GM12878 (cell line): Measurements from ENCODE around the gene HIKESHI.
"Not testable (repeated sequence)": the region's sequence is repeated elsewhere in the genome, so short reads cannot be mapped to it uniquely, and the experiment has no call there.

ENCODE experiments used
- FOXM1 ChIP-seq: IDR thresholded peaks from 2 replicates; pipeline ENCODE4 v1.6.1; 2012; ENCODE audit warnings: low read depth, mild to moderate bottlenecking, inconsistent platforms, low read length, moderate library complexity
- GATAD2B ChIP-seq: fragments of 450-650 bp; conservative IDR thresholded peaks from 2 replicates; pipeline ENCODE4 v1.6.1; 2017; ENCODE audit warnings: low read depth, mild to moderate bottlenecking, moderate library complexity
- POLR2A ChIP-seq: IDR thresholded peaks from 2 replicates; pipeline ENCODE4 v1.6.1; 2011; ENCODE audit warnings: low read depth, mild to moderate bottlenecking, low read length
- TF ChIP-seq, protein P1 (sequence below), 3 experiments: IDR thresholded peaks in 2 of 3; conservative IDR thresholded peaks in 1 of 3; 2 replicates each; pipeline ENCODE4 v1.5.1; 2011; ENCODE audit warnings: low read depth in 3 of 3, low read length in 3 of 3, mild to moderate bottlenecking in 3 of 3, control low read depth in 2 of 3, moderate library complexity in 2 of 3, inconsistent platforms in 1 of 3, mixed read lengths in 1 of 3; ENCODE audit not compliant: control insufficient read depth in 2 of 3, insufficient read depth in 1 of 3; ENCODE audit errors: extremely low read depth in 1 of 3
- TF ChIP-seq, protein P2 (sequence below): fragments of 450-650 bp; IDR thresholded peaks from 2 replicates; pipeline ENCODE4 v1.6.1; 2017; ENCODE audit warnings: mild to moderate bottlenecking

DNA sequence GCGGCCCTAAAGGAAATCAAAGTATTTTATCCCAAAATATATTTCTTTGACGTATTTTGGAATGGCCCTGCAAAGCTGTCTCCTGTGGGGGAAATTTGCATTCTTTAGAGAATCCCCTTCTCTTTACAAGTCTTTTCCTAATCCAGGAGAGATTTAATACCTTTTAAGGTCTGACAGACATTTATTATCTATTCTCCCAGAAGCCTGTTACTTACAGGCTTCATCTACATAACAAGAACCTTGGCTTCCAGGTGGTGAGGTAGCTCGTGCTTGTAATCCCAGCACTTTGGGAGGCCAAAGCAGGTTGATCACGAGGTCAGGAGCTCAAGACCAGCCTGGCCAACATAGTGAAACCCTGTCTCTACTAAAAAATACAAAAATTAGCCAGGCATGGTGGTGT, 55.4 kb downstream of the HIKESHI start:
- TF ChIP-seq, protein P1, sequence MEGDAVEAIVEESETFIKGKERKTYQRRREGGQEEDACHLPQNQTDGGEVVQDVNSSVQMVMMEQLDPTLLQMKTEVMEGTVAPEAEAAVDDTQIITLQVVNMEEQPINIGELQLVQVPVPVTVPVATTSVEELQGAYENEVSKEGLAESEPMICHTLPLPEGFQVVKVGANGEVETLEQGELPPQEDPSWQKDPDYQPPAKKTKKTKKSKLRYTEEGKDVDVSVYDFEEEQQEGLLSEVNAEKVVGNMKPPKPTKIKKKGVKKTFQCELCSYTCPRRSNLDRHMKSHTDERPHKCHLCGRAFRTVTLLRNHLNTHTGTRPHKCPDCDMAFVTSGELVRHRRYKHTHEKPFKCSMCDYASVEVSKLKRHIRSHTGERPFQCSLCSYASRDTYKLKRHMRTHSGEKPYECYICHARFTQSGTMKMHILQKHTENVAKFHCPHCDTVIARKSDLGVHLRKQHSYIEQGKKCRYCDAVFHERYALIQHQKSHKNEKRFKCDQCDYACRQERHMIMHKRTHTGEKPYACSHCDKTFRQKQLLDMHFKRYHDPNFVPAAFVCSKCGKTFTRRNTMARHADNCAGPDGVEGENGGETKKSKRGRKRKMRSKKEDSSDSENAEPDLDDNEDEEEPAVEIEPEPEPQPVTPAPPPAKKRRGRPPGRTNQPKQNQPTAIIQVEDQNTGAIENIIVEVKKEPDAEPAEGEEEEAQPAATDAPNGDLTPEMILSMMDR (IDR thresholded peaks at IDR 0.05 in 2 of 3, conservative IDR thresholded peaks at IDR 0.05 in 1 of 3; ENCODE audit: control insufficient read depth in 2 of 3, extremely low read depth in 1 of 3, insufficient read depth in 1 of 3, low read depth in 3 of 3, low read length in 3 of 3), result not testable (repeated sequence)
- TF ChIP-seq POLR2A, GATAD2B, FOXM1: not testable (repeated sequence)
- TF ChIP-seq, protein P2, sequence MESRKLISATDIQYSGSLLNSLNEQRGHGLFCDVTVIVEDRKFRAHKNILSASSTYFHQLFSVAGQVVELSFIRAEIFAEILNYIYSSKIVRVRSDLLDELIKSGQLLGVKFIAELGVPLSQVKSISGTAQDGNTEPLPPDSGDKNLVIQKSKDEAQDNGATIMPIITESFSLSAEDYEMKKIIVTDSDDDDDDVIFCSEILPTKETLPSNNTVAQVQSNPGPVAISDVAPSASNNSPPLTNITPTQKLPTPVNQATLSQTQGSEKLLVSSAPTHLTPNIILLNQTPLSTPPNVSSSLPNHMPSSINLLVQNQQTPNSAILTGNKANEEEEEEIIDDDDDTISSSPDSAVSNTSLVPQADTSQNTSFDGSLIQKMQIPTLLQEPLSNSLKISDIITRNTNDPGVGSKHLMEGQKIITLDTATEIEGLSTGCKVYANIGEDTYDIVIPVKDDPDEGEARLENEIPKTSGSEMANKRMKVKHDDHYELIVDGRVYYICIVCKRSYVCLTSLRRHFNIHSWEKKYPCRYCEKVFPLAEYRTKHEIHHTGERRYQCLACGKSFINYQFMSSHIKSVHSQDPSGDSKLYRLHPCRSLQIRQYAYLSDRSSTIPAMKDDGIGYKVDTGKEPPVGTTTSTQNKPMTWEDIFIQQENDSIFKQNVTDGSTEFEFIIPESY, result not testable (repeated sequence)
